RPMI7951 (cell line): ENCODE results near the gene NFATC2IP. TPM values are rescaled to one million over a fixed set of nuclear protein-coding genes. Genes with fewer than 3 reads are reported as not detected.

Source experiments
- DNase-seq: peaks from one replicate; pipeline ENCODE4 v3.0.0-alpha.2; 2012; ENCODE audit warnings: low read depth
- total RNA-seq: library from RNA; depleted of rRNA; stranded (reverse); fragments of >200 nt; shearing (Covaris generic); gene quantifications from 2 replicates; pipeline ENCODE4 v1.2.3, GENCODE V29; 2014; rRNA removed

NFATC2IP gene
- 15.7 and 15.9 TPM in 2 replicates for total RNA-seq

DNA sequence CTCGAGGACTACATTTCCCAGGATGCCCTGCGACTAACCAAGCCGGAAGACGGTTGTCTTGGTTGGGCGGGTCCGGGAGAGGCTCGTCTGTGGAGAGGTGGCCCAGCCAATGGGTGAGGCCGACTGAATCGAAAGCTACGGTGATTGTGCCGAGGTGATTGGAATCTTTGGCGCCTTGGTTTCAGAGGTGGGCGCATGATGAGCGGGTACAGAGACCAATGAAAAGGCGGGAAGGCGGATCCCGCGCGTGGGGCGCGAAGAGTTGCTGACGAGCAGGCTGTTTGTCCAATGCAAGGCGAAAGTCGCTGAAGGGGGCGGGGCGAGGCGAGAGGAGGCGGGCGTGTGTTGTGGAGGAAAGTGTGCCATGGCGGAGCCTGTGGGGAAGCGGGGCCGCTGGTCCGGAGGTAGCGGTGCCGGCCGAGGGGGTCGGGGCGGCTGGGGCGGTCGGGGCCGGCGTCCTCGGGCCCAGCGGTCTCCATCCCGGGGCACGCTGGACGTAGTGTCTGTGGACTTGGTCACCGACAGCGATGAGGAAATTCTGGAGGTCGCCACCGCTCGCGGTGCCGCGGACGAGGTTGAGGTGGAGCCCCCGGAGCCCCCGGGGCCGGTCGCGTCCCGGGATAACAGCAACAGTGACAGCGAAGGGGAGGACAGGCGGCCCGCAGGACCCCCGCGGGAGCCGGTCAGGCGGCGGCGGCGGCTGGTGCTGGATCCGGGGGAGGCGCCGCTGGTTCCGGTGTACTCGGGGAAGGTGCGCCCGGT is at the start of gene NFATC2IP:
TSS of gene NFATC2IP (plus strand) at position 290 of the 762 bp plus-strand sequence. CDS start at position 365, 75 bp downstream.
- peak; percentile 99 for DNase-seq

GRCh38 chr16:28901862-28902261 is 48.9 kb upstream of the NFATC2IP start:
- no peak for DNase-seq

- DNase-seq: no peak
Measured at GRCh38 chr16:28902909-28903308, 47.8 kb upstream of the NFATC2IP start.

- no peak for DNase-seq
Measured at GRCh38 chr16:28903344-28904042, 47.2 kb upstream of the NFATC2IP start.

DNA sequence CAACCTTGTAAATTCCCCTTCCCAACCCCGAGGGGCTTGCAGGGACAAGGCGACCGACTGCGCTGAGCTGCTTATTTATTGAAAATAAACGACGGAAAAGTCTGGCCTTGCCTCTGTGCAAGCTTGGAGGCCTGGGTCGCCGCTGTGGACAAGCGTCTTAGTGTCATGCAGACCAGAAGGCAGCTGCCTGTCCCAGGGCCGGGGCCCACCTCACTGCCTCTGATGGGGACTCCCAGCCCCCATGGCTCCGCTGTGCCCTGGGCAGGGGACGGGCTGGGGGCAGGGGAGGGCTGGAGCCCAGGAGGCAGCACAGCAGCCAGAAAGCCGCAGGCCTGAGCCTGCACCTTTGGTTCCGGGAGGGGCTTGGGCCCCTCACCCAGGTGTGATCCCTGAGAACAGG is 46.4 kb upstream of the NFATC2IP start:
- DNase-seq: no peak

DNA sequence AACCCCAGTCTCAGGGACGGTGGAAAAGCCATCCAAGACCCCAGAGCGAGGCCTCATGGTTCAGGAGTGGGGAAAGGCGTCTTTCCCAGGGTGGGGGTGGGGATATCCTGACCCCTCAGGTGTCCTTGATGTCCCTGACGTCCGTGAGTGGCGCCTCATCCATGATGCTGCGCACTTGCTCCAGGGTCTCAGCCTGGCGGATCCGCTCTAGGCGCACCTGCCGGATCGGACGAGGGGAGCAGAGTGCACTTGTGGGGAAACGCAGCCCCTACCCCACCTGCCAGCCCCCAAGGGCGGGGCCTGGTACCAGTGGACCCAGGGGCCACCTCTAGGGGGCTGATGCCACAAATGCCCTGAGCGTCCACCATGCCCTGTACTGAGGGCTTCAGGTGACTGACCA is 45.9 kb upstream of the NFATC2IP start:
- no peak for DNase-seq

- DNase-seq: no peak
Measured at GRCh38 chr16:28905229-28905754, 45.4 kb upstream of the NFATC2IP start.

GRCh38 chr16:28905800-28906372 is 44.9 kb upstream of the NFATC2IP start:
- DNase-seq: no peak

GRCh38 chr16:28910086-28911031 is 40.4 kb upstream of the NFATC2IP start:
- DNase-seq: no peak

- DNase-seq: no peak
Measured at GRCh38 chr16:28912558-28912957, 38.2 kb upstream of the NFATC2IP start.

DNA sequence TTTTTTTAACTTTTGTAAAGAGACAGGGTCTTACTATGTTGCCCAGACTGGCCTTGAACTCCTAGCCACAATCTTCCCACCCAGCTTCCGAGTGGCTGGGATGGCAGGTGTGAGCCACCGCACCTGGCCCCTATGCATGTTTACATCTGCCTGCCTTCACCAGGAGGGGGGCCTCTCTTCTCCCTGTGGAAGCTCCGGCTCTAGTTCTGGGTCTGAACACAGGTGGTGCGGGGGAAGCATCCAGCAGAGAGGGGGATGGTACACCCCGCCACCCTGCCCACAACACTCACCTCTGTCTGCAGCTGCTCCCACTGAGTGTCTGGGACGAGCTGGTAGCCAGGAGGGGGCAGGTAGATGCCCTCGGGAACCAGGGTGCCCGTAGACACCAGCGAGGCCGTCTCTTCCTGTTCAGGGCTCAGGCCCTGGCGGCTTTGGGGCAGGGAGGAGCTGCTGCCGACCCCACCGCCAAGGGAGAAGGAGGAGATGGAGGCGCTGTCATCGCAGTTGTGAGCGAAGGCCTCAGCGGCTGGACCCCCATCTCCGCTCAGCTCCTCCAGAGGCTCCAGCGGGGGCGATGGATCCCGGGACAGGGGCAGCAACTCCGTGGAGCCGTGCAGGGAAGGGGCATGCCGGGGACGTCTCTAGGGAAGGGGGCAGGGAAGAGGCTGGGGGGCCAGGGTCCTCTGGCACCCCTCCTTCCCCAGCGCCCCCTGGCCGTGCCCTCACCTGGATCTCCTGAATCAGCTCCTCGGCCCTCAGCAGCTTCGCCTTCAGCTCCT is 36.6 kb upstream of the NFATC2IP start:
- DNase-seq: no peak

- peak; percentile 51 for DNase-seq
Measured at GRCh38 chr16:28915181-28915580, 35.6 kb upstream of the NFATC2IP start.

- no peak for DNase-seq
Measured at GRCh38 chr16:28917095-28917494, 33.6 kb upstream of the NFATC2IP start.

GRCh38 chr16:28918698-28919097 is 32.0 kb upstream of the NFATC2IP start:
- DNase-seq: no peak

- DNase-seq: no peak
Measured at GRCh38 chr16:28923231-28923587, 27.5 kb upstream of the NFATC2IP start.

DNA sequence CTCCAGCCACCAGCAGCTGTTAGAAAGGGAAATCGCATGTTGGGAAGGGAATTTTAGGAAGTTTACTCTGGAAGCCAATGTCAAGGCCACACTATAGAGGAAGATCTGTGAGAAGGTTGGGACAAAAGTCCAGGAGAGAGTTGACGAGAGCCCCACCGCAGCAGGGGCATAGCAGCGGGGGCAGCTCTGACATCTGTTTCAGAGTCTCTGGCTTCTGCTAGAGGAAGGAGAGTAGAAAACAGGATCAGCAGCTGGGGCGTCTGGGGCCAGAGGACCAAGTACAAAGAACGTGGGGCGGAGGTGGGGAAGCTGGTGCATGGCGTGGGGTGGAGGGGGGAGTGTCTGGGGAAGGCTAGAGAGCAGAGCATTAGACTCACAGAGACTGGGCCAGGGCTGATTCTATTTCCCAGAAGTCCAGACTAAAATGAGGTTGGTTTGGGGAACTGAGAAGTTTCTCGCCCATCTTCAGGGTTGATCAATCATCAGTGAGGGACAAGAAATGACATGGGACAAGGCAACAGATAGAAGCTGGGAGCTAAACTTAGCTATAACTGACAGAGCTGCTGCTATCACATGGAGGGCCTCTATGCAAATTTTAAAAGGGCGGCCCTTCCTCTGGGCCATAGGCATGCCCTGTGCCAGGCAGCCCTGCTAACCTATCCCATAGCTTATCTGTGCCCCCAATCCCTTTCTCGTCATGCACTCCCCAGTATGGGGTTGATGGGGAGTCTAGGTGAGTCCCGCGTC is 26.9 kb upstream of the NFATC2IP start:
- DNase-seq: no peak

DNA sequence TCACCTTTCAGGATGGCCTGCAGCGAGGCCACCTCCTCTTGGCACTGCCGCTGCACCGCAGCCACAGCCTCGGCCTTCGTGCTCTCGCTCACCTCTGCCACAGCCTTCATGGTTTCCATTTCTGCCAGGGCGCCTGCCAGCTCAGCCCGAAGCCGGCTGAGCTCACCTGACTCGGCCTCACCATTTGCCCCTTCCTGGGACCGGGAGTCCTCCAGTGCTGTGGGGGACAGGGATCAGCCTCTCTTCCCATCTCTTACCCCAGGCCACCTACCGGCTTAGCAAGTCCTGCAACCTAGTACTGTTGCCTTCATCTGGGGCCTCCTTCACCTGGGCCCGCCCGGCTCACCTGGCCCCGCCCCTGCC is 26.4 kb upstream of the NFATC2IP start:
- no peak for DNase-seq

DNA sequence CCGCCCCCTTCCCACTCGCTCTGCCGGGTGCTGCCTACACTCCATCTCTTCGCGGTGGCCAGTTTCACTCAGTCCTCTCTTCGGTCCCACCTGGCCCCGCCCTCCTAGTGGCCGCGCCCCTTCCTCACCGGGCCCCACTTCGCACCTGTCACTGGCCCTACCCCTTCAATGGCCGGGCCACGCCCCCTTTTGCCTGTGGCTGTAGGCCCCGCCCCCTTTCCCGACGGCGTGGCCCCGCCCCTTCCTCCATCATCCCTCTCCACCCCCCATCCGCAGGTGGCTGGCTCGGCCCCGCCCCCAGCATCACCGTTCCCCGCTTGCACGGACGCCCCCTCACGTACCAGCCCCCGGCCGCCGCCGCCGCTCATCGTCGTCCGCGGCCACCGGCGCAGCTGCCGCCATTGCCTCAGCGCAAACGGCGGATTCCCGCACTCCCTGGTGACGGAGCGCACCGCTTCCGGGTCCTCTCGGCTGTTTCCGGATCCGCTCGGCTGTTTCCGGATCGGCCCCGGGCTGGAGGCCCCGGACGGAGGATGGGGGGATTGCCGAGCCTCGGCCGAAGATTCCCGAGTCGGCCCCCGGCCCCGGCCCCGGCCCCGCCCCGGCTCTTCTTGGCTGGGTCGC is 25.9 kb upstream of the NFATC2IP start, which contains the start of gene RABEP2:
TSS of gene RABEP2 (minus strand) at position 477 of the 624 bp plus-strand sequence. CDS start at position 402, 75 bp downstream.
- peak; percentile 82 for DNase-seq
